H1 (cell line): Measurements from ENCODE around the gene ZNF804B. TPM values are rescaled to one million over a fixed set of nuclear protein-coding genes. Genes with fewer than 3 reads are reported as not detected.

Experiments
- CTCF ChIA-PET: fragments of 300-600 bp; sonication (Branson Sonifier 250); formaldehyde crosslinking; loops from one replicate; lab custom pipeline; 2021; ENCODE audit not compliant: partially characterized antibody; lab: Charles Lee
- POLR2A ChIA-PET: fragments of 300-600 bp; sonication (Branson Sonifier 250); formaldehyde crosslinking; loops from one replicate; lab custom pipeline; 2021; ENCODE audit warnings: inconsistent platforms; ENCODE audit not compliant: partially characterized antibody; lab: Charles Lee
- DNase-seq, 2 experiments: peaks; one replicate each; pipeline versions ENCODE4 v3.0.0 to v3.0.0-alpha.2; 2010 to 2022; ENCODE audit warnings: low spot score in 2 of 2, low read depth in 1 of 2, mixed read lengths in 1 of 2
- FAIRE-seq: peaks from 2 replicates; lab custom pipeline; 2011; peaks lifted over from hg19 to GRCh38; lab: Jason Lieb, UNC
- H2AFZ ChIP-seq: 2 replicates; pipeline ENCODE4 v1.8.1; 2012; ENCODE audit warnings: low read length, inconsistent platforms
- H2AK5ac ChIP-seq: 2 replicates; pipeline ENCODE4 v1.6.1; 2013; ENCODE audit warnings: low read depth, low read length
- H2BK120ac ChIP-seq: replicated peaks from 2 replicates; pipeline ENCODE3; 2013; ENCODE audit warnings: low read depth, low read length, inconsistent platforms
- H2BK12ac ChIP-seq: 2 replicates; pipeline ENCODE4 v1.6.1; 2013; ENCODE audit warnings: low read depth, low read length
- H2BK15ac ChIP-seq: 2 replicates; pipeline ENCODE4 v1.6.1; 2013; ENCODE audit warnings: low read length
- H2BK20ac ChIP-seq: 2 replicates; pipeline ENCODE4 v1.6.1; 2013; ENCODE audit warnings: low read length
- H2BK5ac ChIP-seq: 2 replicates; pipeline ENCODE4 v1.6.1; 2013; ENCODE audit warnings: low read depth, low read length
- H3K14ac ChIP-seq: 2 replicates; pipeline ENCODE4 v1.6.1; 2013; ENCODE audit warnings: inconsistent platforms; ENCODE audit not compliant: insufficient read length
- H3K18ac ChIP-seq: 2 replicates; pipeline ENCODE4 v1.6.1; 2013; ENCODE audit warnings: low read length; ENCODE audit errors: extremely low read depth
- H3K23ac ChIP-seq: 2 replicates; pipeline ENCODE4 v1.6.1; 2013; ENCODE audit warnings: inconsistent platforms; ENCODE audit not compliant: insufficient read length
- H3K23me2 ChIP-seq: 2 replicates; pipeline ENCODE4 v1.6.1; 2013; ENCODE audit warnings: low read depth, low read length
- H3K27ac ChIP-seq: 2 replicates; pipeline ENCODE4 v1.6.1; 2011; ENCODE audit warnings: low read depth, low read length, inconsistent platforms
- H3K27me3 ChIP-seq, 4 experiments: replicated peaks in 1 of 4; 1 replicate in 1 of 4; 2 replicates in 3 of 4; pipeline versions ENCODE4 v1.6.1 to v1.8.1; 2011 to 2013; ENCODE audit warnings: low read length in 3 of 4, mild to moderate bottlenecking in 3 of 4, inconsistent platforms in 2 of 4, mixed read lengths in 2 of 4, moderate library complexity in 1 of 4; ENCODE audit not compliant: control insufficient read depth in 3 of 4, insufficient read depth in 3 of 4; ENCODE audit errors: extremely low read depth in 1 of 4
- H3K36me3 ChIP-seq, 4 experiments: 2 replicates each; pipeline versions ENCODE4 v1.6.1 to v1.8.1; 2011 to 2013; ENCODE audit warnings: mild to moderate bottlenecking in 4 of 4, low read length in 3 of 4, moderate library complexity in 2 of 4, control low read depth in 1 of 4, inconsistent platforms in 1 of 4; ENCODE audit not compliant: insufficient read depth in 4 of 4, control insufficient read depth in 2 of 4
- H3K4ac ChIP-seq: replicated peaks from 2 replicates; pipeline ENCODE3; 2013; ENCODE audit warnings: low read length, low read depth, mixed read lengths, inconsistent platforms; ENCODE audit not compliant: insufficient read length
- H3K4me1 ChIP-seq, 4 experiments: replicated peaks in 1 of 4; 1 replicate in 1 of 4; 2 replicates in 3 of 4; pipeline versions ENCODE4 v1.6.1 to v1.8.1; 2011 to 2013; ENCODE audit warnings: low read length in 3 of 4, inconsistent platforms in 2 of 4, mixed read lengths in 1 of 4; ENCODE audit not compliant: insufficient read depth in 4 of 4, control insufficient read depth in 3 of 4
- H3K4me2 ChIP-seq, 2 experiments: 2 replicates each; pipeline versions ENCODE4 v1.6.1 to v1.8.1; 2011 to 2013; ENCODE audit warnings: low read depth in 2 of 2, low read length in 2 of 2, control low read depth in 1 of 2, inconsistent platforms in 1 of 2, mild to moderate bottlenecking in 1 of 2; ENCODE audit not compliant: insufficient read depth in 1 of 2
- H3K4me3 ChIP-seq, 4 experiments: fragments of 200-600, 300-600 bp in 1 of 4; sonication (generic), shearing (Covaris generic), sonication (Bioruptor Twin) in 1 of 4; 2 replicates each; pipeline versions ENCODE4 v1.5.1 to v1.8.1; 2011 to 2016; ENCODE audit warnings: low read length in 4 of 4, low read depth in 3 of 4, control low read depth in 2 of 4, inconsistent platforms in 2 of 4, mild to moderate bottlenecking in 2 of 4, mixed read lengths in 1 of 4, moderate library complexity in 1 of 4; ENCODE audit not compliant: insufficient read depth in 2 of 4; ENCODE audit errors: extremely low read depth in 1 of 4
- H3K56ac ChIP-seq: replicated peaks from 2 replicates; pipeline ENCODE3; 2013; ENCODE audit warnings: low read depth, mild to moderate bottlenecking, mixed read lengths, low read length, inconsistent platforms; ENCODE audit not compliant: insufficient read length
- H3K79me1 ChIP-seq: 2 replicates; pipeline ENCODE4 v1.6.1; 2013; ENCODE audit warnings: low read depth, low read length, control low read depth
- H3K79me2 ChIP-seq, 2 experiments: 2 replicates each; pipeline versions ENCODE4 v1.6.1 to v1.8.1; 2012 to 2013; ENCODE audit warnings: low read length in 2 of 2, mild to moderate bottlenecking in 2 of 2, inconsistent platforms in 1 of 2; ENCODE audit not compliant: insufficient read depth in 2 of 2, control insufficient read depth in 1 of 2
- H3K9ac ChIP-seq, 4 experiments: replicated peaks in 1 of 4; 1 replicate in 1 of 4; 2 replicates in 3 of 4; pipeline versions ENCODE4 v1.6.1 to v1.8.1; 2011 to 2013; ENCODE audit warnings: low read depth in 3 of 4, low read length in 3 of 4, control low read depth in 2 of 4, mild to moderate bottlenecking in 2 of 4, moderate library complexity in 2 of 4, inconsistent platforms in 1 of 4; ENCODE audit errors: extremely low read depth in 1 of 4
- H3K9me3 ChIP-seq, 2 experiments: 2 replicates each; pipeline versions ENCODE4 v1.6.1 to v1.8.1; 2012 to 2013; ENCODE audit warnings: mild to moderate bottlenecking in 2 of 2, moderate library complexity in 2 of 2, control low read depth in 1 of 2, inconsistent platforms in 1 of 2, low read depth in 1 of 2, low read length in 1 of 2, mixed read lengths in 1 of 2; ENCODE audit not compliant: insufficient read depth in 2 of 2
- H4K20me1 ChIP-seq, 2 experiments: replicated peaks in 1 of 2; 2 replicates each; pipeline versions ENCODE3 to v1.8.1; 2011 to 2013; ENCODE audit warnings: inconsistent platforms in 2 of 2, low read length in 2 of 2, mild to moderate bottlenecking in 1 of 2; ENCODE audit not compliant: insufficient read depth in 2 of 2, control insufficient read depth in 1 of 2
- H4K5ac ChIP-seq: 2 replicates; pipeline ENCODE4 v1.6.1; 2013; ENCODE audit warnings: low read length, low read depth, mixed read lengths, inconsistent platforms; ENCODE audit not compliant: insufficient read length
- H4K8ac ChIP-seq: 2 replicates; pipeline ENCODE4 v1.8.0; 2013; ENCODE audit warnings: mild to moderate bottlenecking, moderate library complexity, low read length, inconsistent platforms; ENCODE audit not compliant: insufficient read depth; ENCODE audit errors: extremely low read depth
- H4K91ac ChIP-seq: replicated peaks from 2 replicates; pipeline ENCODE3; 2013; ENCODE audit warnings: low read length, mixed read lengths, inconsistent platforms; ENCODE audit not compliant: insufficient read length
- ATF3 ChIP-seq: IDR thresholded peaks from 2 replicates; pipeline ENCODE4 v1.6.1; 2011; ENCODE audit warnings: low read depth, mild to moderate bottlenecking, low read length; ENCODE audit not compliant: insufficient read depth
- KDM1A ChIP-seq: fragments of 200-600, 300-600 bp; sonication (generic); IDR thresholded peaks from 2 replicates; pipeline ENCODE4 v1.7.1; 2016; ENCODE audit warnings: mild to moderate bottlenecking, low read length, borderline replicate concordance
- POLR2A ChIP-seq, 2 experiments: IDR thresholded peaks; 1 replicate in 1 of 2; 2 replicates in 1 of 2; pipeline ENCODE4 v1.6.1; 2011; ENCODE audit warnings: low read depth in 2 of 2, low read length in 2 of 2, mild to moderate bottlenecking in 2 of 2; ENCODE audit errors: control extremely low read depth in 1 of 2
- POU5F1 ChIP-seq: IDR thresholded peaks from 2 replicates; pipeline ENCODE4 v1.6.1; 2011; ENCODE audit warnings: low read depth, mild to moderate bottlenecking, low read length, moderate library complexity
- TAF7 ChIP-seq: optimal IDR thresholded peaks from 2 replicates; pipeline ENCODE3; 2011; ENCODE audit warnings: low read depth, mild to moderate bottlenecking, inconsistent platforms, low read length, moderate library complexity, borderline replicate concordance
- polyA plus RNA-seq, 7 experiments: library from polyadenylated mRNA; depleted of rRNA in 3 of 7; stranded (reverse) in 5 of 7; unstranded in 2 of 7; fragments of >200 nt in 5 of 7; fragments of 200-250 nt in 2 of 7; gene quantifications; 1 replicate in 5 of 7; 2 replicates in 1 of 7; 4 replicates in 1 of 7; pipeline versions ENCODE4 v1.2.1 to v1.2.3, GENCODE V29; 2011 to 2013; ENCODE audit warnings: missing spikeins in 2 of 7, mixed read lengths in 2 of 7
- total RNA-seq: library from RNA; stranded (reverse); fragmentation: NEBNext Ultra II Directional; extraction: Animal tissue kit (Norgen Biotek cat#: 25700); gene quantifications from 2 replicates; pipeline ENCODE4 v1.2.1, GENCODE V29; 2021

ZNF804B gene
- total and polyA plus RNA-seq, 2 of the 8 experiments (the other 6 are each of a cell fraction or from before 2014, with no cell fraction given), result not detected

DNA sequence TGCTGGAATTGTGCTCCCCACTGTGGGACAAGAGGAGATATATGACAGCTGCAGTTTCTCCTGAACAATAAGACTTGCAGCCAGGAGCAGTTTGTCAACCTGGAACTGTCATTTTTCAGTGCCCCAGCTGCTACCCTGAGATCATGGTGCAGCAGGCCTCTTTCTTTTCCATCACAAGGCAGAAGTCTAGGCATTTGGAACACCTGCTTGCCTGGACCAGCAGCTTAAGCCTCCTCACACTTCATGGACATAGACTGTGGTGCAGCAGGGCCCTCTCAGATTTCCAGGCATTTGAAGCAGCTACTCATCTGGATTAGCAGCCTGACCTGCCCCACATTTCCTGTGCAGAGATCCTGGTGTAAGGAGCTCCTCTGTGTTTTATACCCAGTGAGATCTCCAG, 486.7 kb downstream of the ZNF804B start:
- DNase-seq (no peak), FAIRE-seq (no peak)
- Histone ChIP-seq H4K20me1 (no peaks in the 10 kb centered on the region), H3K4me1 (peaks cover 0 to under 1% (median 0%) of the 10 kb centered on the region in 4 experiments; a peak in 1 of 7 replicates), H3K36me3 (peaks cover 0 to 7% (median 0%) of the 10 kb centered on the region in 4 experiments; a peak in 1 of 8 replicates), H3K56ac (no peak overlapping the region), H3K9me3 (peaks cover 12 to 13% of the 10 kb centered on the region in 2 experiments; a peak in 3 of 4 replicates), H3K79me2 (no peaks in the 10 kb centered on the region), H3K14ac (no peak overlapping the region), H3K27ac (no peak overlapping the region), H2BK20ac (no peak overlapping the region), H3K79me1 (no peaks in the 10 kb centered on the region), H3K18ac (no peak overlapping the region), H2BK12ac (no peak overlapping the region), H2BK120ac (no peak overlapping the region), H3K23me2 (no peaks in the 10 kb centered on the region), H2AK5ac (no peak overlapping the region), H3K4ac (no peak overlapping the region), H4K8ac (no peak overlapping the region), H2AFZ (no peak overlapping the region), H4K5ac (no peak overlapping the region), H3K9ac (no peak overlapping the region), H2BK5ac (no peak overlapping the region), H2BK15ac (no peak overlapping the region), H3K4me2 (no peak overlapping the region), H3K23ac (no peak overlapping the region), H4K91ac (no peak overlapping the region), H3K4me3 (no peak overlapping the region), H3K27me3 (no peaks in the 10 kb centered on the region)
- POLR2A ChIA-PET, result no interaction called here
- CTCF ChIA-PET, result no interaction called here
- TF ChIP-seq POLR2A (IDR thresholded peaks at IDR 0.05; ENCODE audit: control extremely low read depth in 1 of 2, low read depth in 2 of 2, low read length in 2 of 2) (no peak), POU5F1 (no peak), TAF7 (no peak), KDM1A (no peak), ATF3 (no peak)
